IMR-90 (cell line): ENCODE results near the gene PSMG3. TPM values are rescaled to one million over a fixed set of nuclear protein-coding genes. Genes with fewer than 3 reads are reported as not detected.

ENCODE experiments used
- ATAC-seq: fragments of 200-7000 bp; cut with Tn5 transposase; 2 replicates; pipeline ENCODE4 v1.9.1; 2020; ENCODE audit warnings: low read depth, mild to moderate bottlenecking, moderate library complexity
- BruUV-seq: library from RNA; stranded (reverse); fragments of 400-500 nt; replicated peaks from 2 replicates; lab custom pipeline; 2021; lab: Mats Ljungman, UMichigan
- CTCF ChIA-PET: fragments of 300-600 bp; formaldehyde crosslinking; extraction: SDS; loops from one replicate; lab custom pipeline; 2021; ENCODE audit warnings: antibody characterized with exemption; lab: Yijun Ruan, JAX
- POLR2A ChIA-PET: fragments of 300-600 bp; sonication (Branson Sonifier 250); formaldehyde crosslinking; loops from one replicate; lab custom pipeline; 2022; ENCODE audit warnings: antibody characterized with exemption; ENCODE audit not compliant: unreplicated experiment; lab: Charles Lee
- DNase-seq: peaks from one replicate; pipeline ENCODE4 v3.0.0; 2013
- H2AFZ ChIP-seq: replicated peaks from 2 replicates; pipeline ENCODE3; 2013; ENCODE audit warnings: low read length, mild to moderate bottlenecking; ENCODE audit not compliant: poor library complexity
- H2AK5ac ChIP-seq: 2 replicates; pipeline ENCODE4 v1.6.1; 2013; ENCODE audit warnings: low read depth, low read length, inconsistent platforms
- H2AK9ac ChIP-seq: replicated peaks from 2 replicates; pipeline ENCODE3; 2013; ENCODE audit warnings: mild to moderate bottlenecking, low read depth, low read length, moderate library complexity; ENCODE audit not compliant: poor library complexity
- H2BK120ac ChIP-seq: 2 replicates; pipeline ENCODE4 v1.6.1; 2013; ENCODE audit warnings: low read depth, low read length, inconsistent platforms
- H2BK15ac ChIP-seq: 3 replicates; pipeline ENCODE4 v1.6.1; 2013; ENCODE audit warnings: low read depth, low read length, inconsistent platforms
- H2BK20ac ChIP-seq: 2 replicates; pipeline ENCODE4 v1.6.1; 2013; ENCODE audit warnings: low read depth, mild to moderate bottlenecking, inconsistent platforms, low read length, moderate library complexity
- H2BK5ac ChIP-seq: 2 replicates; pipeline ENCODE4 v1.6.1; 2013; ENCODE audit warnings: mild to moderate bottlenecking, low read depth, low read length, inconsistent platforms; ENCODE audit not compliant: poor library complexity, severe bottlenecking
- H3K14ac ChIP-seq: replicated peaks from 2 replicates; pipeline ENCODE4 v1.6.1; 2013; ENCODE audit warnings: low read depth, low read length, inconsistent platforms
- H3K18ac ChIP-seq: 2 replicates; pipeline ENCODE4 v1.6.1; 2013; ENCODE audit warnings: low read depth, low read length, control low read depth
- H3K23ac ChIP-seq: 2 replicates; pipeline ENCODE4 v1.6.1; 2013; ENCODE audit warnings: low read depth, low read length, inconsistent platforms
- H3K27ac ChIP-seq: 2 replicates; pipeline ENCODE4 v1.5.1; 2013; ENCODE audit warnings: mild to moderate bottlenecking, control low read depth, low read length; ENCODE audit not compliant: insufficient read depth
- H3K27me3 ChIP-seq: 2 replicates; pipeline ENCODE4 v1.6.1; 2013; ENCODE audit warnings: low read length; ENCODE audit not compliant: control insufficient read depth, insufficient read depth
- H3K36me3 ChIP-seq: 2 replicates; pipeline ENCODE4 v1.6.1; 2013; ENCODE audit warnings: low read length, mixed read lengths; ENCODE audit not compliant: control insufficient read depth, insufficient read depth
- H3K4ac ChIP-seq: 2 replicates; pipeline ENCODE4 v1.6.1; 2013; ENCODE audit warnings: low read depth, low read length, inconsistent platforms
- H3K4me1 ChIP-seq: 2 replicates; pipeline ENCODE4 v1.6.1; 2013; ENCODE audit warnings: low read length, mixed read lengths; ENCODE audit not compliant: control insufficient read depth, insufficient read depth
- H3K4me2 ChIP-seq: 2 replicates; pipeline ENCODE4 v1.6.1; 2013; ENCODE audit warnings: low read depth, mild to moderate bottlenecking, control low read depth, low read length, moderate library complexity
- H3K4me3 ChIP-seq: 2 replicates; pipeline ENCODE4 v1.5.1; 2013; ENCODE audit warnings: low read depth, mild to moderate bottlenecking, control low read depth, low read length, moderate library complexity; ENCODE audit not compliant: insufficient read depth
- H3K56ac ChIP-seq: 2 replicates; pipeline ENCODE4 v1.6.1; 2013; ENCODE audit warnings: low read length, inconsistent platforms; ENCODE audit not compliant: insufficient read depth; ENCODE audit errors: extremely low read depth
- H3K79me1 ChIP-seq, 2 experiments: 2 replicates each; pipeline ENCODE4 v1.6.1; 2013; ENCODE audit warnings: low read length in 2 of 2, inconsistent platforms in 1 of 2, low read depth in 1 of 2
- H3K9ac ChIP-seq: 2 replicates; pipeline ENCODE4 v1.6.1; 2013; ENCODE audit warnings: low read depth, low read length, control low read depth
- H3K9me1 ChIP-seq: 2 replicates; pipeline ENCODE4 v1.6.1; 2013; ENCODE audit warnings: low read length, inconsistent platforms; ENCODE audit not compliant: insufficient read depth
- H3K9me3 ChIP-seq: 2 replicates; pipeline ENCODE4 v1.6.1; 2013; ENCODE audit warnings: low read length; ENCODE audit not compliant: control insufficient read depth, insufficient read depth
- H4K20me1 ChIP-seq: 2 replicates; pipeline ENCODE4 v1.6.1; 2013; ENCODE audit warnings: low read length, inconsistent platforms; ENCODE audit not compliant: insufficient read depth
- H4K5ac ChIP-seq: 2 replicates; pipeline ENCODE4 v1.6.1; 2013; ENCODE audit warnings: mild to moderate bottlenecking, low read depth, low read length, control low read depth
- H4K8ac ChIP-seq, 2 experiments: 2 replicates each; pipeline ENCODE4 v1.6.1; 2013; ENCODE audit warnings: low read depth in 2 of 2, low read length in 2 of 2, control low read depth in 1 of 2, inconsistent platforms in 1 of 2
- H4K91ac ChIP-seq: 2 replicates; pipeline ENCODE4 v1.6.1; 2013; ENCODE audit warnings: low read depth, low read length, inconsistent platforms; ENCODE audit not compliant: insufficient read depth
- MAFK ChIP-seq: IDR thresholded peaks from 2 replicates; pipeline ENCODE4 v1.6.1; 2012; ENCODE audit warnings: low read depth, low read length, improper control_type of control experiment
- WGBS, 2 experiments: methylation state at CpG; one replicate each; pipeline versions ENCODE4 v1.1.5 to v1.1.7; 2013; ENCODE audit warnings: missing lambda C conversion rate in 2 of 2; ENCODE audit not compliant: insufficient read length in 1 of 2; ENCODE audit errors: extremely low coverage in 2 of 2; 5-methylcytosine and 5-hydroxymethylcytosine counted together
- dilution Hi-C: fragments of 300-500 bp; cut with HindIII; formaldehyde crosslinking; loops from one replicate; pipeline ENCODE4 v1.14.3; 2018; ENCODE audit warnings: low sequenced_read_pairs; ENCODE audit not compliant: unreplicated experiment
- in situ Hi-C: fragments of 300-500 bp; cut with MboI; formaldehyde crosslinking; loops from 3 replicates; pipeline ENCODE4 v1.14.3; 2019; ENCODE audit warnings: low sequenced_read_pairs, inconsistent platforms, mixed read lengths
- intact Hi-C: fragments of 100-400 bp; cut with micrococcal nuclease; formaldehyde crosslinking; loops from 2 replicates; pipeline ENCODE4 v1.10.0; 2022
- polyA plus RNA-seq, 3 experiments: library from polyadenylated mRNA; depleted of rRNA; stranded (reverse); fragments of >200 nt; gene quantifications; 2 replicates each; pipeline ENCODE4 v1.2.3, GENCODE V29; 2012; ENCODE audit warnings: low replicate concordance in 1 of 3
- total RNA-seq: library from RNA; depleted of rRNA; stranded (reverse); fragments of >200 nt; gene quantifications from 2 replicates; pipeline ENCODE4 v1.2.3, GENCODE V29; 2012

PSMG3 gene
- total and polyA plus RNA-seq, 2 of the 4 experiments (the other 2 are of a cell fraction) = 37.3 to 54.1 TPM

DNA sequence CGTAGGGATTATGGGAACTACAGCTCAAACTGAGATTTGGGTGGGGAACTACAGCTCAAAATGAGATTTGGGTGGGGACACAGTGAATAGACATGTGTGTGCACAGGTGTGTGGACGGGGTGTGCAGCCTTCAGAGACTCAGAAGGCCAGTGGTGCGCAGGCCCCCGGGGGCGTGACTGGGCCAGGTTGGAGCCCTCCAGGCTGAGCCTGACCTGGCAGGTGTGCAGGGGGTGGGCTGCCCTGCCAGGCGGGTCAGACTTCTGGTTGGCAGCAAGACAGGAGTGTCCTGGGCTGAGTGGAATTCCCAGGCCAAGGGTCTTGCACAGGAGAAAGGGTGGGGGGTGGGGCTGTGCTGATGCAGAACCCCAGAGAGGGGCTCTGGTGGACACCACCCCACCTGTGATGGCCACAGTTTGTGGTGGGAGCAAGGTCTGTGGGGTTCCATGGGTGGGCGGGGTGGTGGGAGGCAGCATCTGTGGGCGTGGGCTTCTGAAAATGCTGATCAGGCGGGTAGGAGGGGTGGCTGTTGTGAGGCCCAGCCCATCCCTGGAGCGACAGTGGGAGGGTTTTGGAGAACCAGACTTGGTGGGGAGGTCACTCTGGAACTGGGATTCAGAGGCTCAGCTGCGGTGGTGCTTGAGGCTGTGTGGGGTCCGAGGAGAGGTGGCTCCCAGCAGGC is 29.3 kb upstream of the PSMG3 start:
- no peak overlapping the region for H3K56ac ChIP-seq
- peak overlapping the region; percentile 30 for H2AFZ ChIP-seq
- H3K36me3 ChIP-seq = no peaks in the 10 kb centered on the region
- H3K14ac ChIP-seq = no peak overlapping the region
- H3K9me3 ChIP-seq = no peaks in the 10 kb centered on the region
- peaks cover 54% of the 10 kb centered on the region for H3K27me3 ChIP-seq
- no peak overlapping the region for H3K4me2 ChIP-seq
- H2BK15ac ChIP-seq = no peak overlapping the region
- POLR2A ChIA-PET = no interaction called here
- 40% methylated on average over 1 of the region's 12 CpGs; no CpG with 5 or more reads in 1 of the 2 experiments for WGBS, 2 experiments
- H2BK120ac ChIP-seq = no peak overlapping the region
- no peak overlapping the region for H4K5ac ChIP-seq
- H2BK5ac ChIP-seq = no peak overlapping the region
- dilution Hi-C loops = no loop called here
- H3K27ac ChIP-seq = no peak overlapping the region
- BruUV-seq = no TSS peak
- ATAC-seq (no peak), DNase-seq (no peak)
- in situ Hi-C loops = no loop called here
- H3K18ac ChIP-seq = no peak overlapping the region
- no peaks in the 10 kb centered on the region for H3K4me1 ChIP-seq
- no peak for TF ChIP-seq MAFK
- H2AK5ac ChIP-seq = no peak overlapping the region
- H2AK9ac ChIP-seq = no peak overlapping the region
- H3K79me1 ChIP-seq = no peaks in the 10 kb centered on the region
- H2BK20ac ChIP-seq = no peak overlapping the region
- H4K20me1 ChIP-seq = no peaks in the 10 kb centered on the region
- intact Hi-C loops = no loop called here
- no peak overlapping the region for H4K91ac ChIP-seq
- H3K9ac ChIP-seq = no peak overlapping the region
- H3K9me1 ChIP-seq = no peaks in the 10 kb centered on the region
- H3K23ac ChIP-seq = no peak overlapping the region
- H3K4ac ChIP-seq = no peak overlapping the region
- no peak overlapping the region for H4K8ac ChIP-seq
- CTCF ChIA-PET = no interaction called here
- H3K4me3 ChIP-seq = no peak overlapping the region
